Activated gamma-delta T cell (primary cell): Measurements from ENCODE around the gene METAP1D.
A peak's percentile ranks its signal among the peaks of the same experiment; 100 is the strongest.

Experiments used
- DNase-seq: peaks from one replicate; lab custom pipeline; 2025; lab: John Stamatoyannopoulos, UW

The METAP1D gene

DNA sequence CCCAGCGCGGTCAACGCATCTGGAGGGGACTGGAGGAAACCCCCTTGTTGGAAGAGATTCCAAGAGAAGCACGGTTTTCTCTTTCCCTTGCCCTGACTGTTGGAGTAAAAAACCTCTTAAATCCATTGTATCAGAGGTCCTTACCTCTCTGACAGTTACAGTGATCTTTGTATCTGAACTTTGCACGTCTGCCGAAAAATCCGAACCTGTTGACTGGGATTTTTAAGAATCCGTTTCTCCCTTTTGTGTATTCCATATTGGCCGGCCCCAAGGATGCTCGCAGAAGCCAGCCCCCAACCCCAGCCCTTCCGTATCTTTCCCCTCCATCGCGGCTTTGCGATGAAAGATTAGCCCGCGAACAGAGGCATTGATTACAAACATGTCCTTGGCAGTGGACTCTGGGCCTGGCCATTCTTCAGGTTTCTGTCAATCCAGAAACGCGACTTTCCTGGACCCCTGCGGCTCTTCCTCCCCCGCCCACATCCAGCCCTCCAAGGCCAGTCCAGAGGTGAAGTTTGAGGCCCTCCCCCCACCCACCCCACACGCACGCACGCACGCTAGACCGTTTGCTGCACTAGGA lies 81.0 kb downstream of the METAP1D start:
- no peak for DNase-seq

GRCh38 chr2:172081221-172082022 lies 81.7 kb downstream of the METAP1D start:
- DNase-seq = no peak

DNA sequence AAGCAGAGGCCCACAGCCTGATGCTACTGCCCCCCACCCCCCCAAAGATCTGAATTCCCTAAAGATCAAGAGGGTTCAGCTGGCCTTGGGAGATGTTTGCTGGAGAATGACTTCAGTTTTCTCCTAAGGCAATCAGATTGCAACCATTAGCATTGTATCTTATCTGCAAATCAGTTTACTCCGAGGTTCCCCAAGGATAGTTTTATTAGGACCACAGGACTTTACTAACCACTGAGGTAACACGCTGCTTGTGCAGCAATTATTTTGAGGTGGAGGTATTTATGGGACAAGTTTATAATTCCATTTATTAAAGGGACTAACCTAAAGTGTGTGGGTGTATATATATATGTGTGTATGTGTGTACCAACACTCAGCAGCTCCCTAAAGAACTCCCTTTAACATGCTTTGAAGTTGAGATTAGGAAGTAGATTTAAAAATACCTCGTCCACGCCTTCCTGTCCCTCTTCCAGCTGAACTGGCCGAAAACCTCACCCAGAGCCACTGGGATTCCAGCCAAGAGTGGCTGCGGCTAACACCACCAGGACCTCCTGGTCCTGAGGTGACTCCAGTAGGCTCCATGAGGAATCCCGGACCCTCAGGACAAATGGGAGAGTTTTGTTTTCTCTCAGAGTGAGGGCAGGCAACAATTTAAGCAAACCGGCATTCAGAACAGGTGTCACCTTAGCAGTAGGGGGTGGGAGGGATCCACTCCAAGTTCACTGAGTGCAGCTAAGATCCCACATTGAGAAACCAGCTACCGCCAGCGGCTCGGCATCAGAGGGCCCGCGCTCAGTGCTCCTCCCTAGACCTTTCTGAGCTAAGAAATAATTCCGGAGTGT lies 82.6 kb downstream of the METAP1D start:
- DNase-seq = no peak

DNA sequence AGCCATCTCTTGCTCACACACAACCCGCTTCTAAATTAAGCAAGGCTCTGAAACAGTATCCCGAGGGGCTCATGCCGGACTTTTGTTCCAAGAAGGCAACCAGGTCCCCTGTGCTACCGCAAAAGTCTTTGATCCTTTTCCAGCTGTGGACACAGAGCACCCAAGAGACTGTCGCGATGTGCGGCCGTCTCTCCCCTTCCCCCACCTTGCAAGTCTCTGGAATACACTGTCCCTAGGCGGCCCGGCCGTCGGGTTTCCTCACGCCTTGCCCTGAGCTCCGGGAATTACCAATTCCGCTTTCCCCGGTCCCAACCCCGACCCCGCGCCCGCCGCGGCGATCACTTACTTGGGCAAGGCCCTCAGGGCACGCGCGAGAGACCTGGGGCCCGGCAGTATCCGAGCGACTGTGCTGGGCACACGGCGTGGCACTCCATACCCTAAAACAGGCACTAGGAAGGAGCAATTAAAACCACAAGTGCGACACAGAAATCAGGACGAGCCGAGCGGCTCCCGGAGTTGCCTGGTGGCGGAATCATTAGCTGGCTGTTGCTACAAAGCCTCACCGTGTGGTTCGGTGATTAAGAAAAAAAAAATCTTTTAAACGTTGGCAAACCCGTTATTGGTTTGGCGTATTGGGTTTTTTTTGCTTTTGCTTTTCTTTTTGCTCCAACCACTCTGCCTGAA lies 83.3 kb downstream of the METAP1D start:
- no peak for DNase-seq

- no peak for DNase-seq
Measured at GRCh38 chr2:172083628-172084394, 84.1 kb downstream of the METAP1D start.

- DNase-seq = no peak
Measured at GRCh38 chr2:172084395-172084644, 84.6 kb downstream of the METAP1D start.

GRCh38 chr2:172084645-172085459 lies 85.1 kb downstream of the METAP1D start:
- DNase-seq = peak; percentile 27

DNA sequence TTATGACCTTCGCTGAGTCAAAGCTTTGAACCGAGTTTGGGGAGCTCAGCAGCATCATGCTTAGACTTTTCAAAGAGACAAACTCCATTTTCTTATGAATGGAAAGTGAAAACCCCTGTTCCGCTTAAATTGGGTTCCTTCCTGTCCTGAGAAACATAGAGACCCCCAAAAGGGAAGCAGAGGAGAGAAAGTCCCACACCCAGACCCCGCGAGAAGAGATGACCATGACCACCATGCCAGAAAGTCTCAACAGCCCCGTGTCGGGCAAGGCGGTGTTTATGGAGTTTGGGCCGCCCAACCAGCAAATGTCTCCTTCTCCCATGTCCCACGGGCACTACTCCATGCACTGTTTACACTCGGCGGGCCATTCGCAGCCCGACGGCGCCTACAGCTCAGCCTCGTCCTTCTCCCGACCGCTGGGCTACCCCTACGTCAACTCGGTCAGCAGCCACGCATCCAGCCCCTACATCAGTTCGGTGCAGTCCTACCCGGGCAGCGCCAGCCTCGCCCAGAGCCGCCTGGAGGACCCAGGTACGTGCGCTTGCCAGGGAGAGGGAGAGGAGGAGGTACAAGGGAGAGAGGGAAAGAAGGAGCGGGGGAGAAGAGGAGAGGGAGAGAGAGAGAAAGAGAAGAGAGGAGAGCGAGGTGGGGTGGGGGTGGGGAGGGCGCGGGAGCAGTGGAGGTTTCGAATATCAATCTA lies 85.9 kb downstream of the METAP1D start, which contains the start of gene DLX1:
Gene DLX1 (plus strand): TSS at position 48 of the 700 bp plus-strand sequence. CDS start 171 bp downstream, at position 219.
- no peak for DNase-seq

DNA sequence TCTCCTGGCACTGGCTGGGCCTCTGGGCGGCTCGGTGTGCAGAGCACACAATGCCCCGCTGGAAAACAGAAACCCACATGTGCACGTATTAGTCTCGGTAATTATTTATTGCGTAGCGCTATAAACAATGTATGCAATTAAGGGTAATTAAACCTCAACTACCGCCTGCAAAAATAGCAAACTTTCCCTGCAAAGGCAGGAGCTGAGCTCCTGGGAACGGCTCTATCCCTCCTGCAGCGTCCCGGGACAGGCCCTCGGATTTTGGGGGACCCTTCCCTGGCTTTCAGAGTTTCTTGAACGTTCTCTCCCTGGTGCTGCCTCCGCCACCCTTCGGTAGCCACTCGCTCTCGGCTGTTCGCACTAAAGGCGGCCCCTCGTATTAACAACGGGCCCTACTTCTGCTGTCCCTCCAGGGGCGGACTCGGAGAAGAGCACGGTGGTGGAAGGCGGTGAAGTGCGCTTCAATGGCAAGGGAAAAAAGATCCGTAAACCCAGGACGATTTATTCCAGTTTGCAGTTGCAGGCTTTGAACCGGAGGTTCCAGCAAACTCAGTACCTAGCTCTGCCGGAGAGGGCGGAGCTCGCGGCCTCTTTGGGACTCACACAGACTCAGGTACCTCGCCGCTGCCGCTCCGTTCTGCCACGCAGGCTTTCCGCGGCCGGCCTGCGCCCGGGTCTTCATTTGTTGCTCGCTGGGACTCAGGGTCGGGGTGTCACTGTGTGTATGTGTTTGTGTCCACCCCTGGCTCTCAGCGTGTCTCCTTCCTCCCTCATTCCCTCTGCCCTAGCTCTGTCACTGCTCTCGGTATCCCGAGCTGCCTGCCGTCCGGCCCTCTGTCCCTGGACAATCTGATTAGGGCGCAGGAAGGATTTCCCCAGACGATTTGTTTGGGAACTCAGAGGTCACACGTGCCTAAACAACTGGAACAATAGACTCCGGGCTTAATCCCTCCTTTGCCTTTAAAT lies 86.8 kb downstream of the METAP1D start:
- DNase-seq = peak; percentile 22

DNA sequence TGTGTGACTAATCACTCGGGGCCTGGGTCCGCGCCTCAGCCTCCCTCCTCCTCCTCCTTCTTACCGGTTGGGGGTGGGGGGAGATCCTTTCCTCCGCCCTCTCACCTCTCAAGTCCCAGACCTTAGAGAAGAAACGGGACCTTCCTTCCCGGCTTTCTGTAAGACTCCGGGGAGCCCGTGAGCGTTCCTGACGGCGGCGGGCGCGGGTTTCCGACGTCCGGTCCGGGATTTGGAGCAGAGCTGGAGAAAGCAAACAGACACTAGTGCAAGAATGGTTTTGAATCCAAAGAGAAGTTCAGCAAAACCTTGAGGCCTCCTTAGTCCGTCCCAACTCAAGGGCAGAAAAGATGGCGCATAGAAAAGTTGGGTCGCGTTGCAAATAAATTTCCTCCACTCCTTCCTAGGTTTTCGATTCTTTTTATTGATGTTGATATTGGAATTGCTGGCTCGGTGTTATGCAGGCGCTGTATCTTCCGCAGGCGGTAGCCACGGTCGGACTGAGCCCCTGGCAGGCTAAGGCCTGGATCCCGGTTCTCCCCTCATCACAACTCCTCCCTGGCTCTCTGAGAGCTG lies 87.5 kb downstream of the METAP1D start:
- DNase-seq = no peak

DNA sequence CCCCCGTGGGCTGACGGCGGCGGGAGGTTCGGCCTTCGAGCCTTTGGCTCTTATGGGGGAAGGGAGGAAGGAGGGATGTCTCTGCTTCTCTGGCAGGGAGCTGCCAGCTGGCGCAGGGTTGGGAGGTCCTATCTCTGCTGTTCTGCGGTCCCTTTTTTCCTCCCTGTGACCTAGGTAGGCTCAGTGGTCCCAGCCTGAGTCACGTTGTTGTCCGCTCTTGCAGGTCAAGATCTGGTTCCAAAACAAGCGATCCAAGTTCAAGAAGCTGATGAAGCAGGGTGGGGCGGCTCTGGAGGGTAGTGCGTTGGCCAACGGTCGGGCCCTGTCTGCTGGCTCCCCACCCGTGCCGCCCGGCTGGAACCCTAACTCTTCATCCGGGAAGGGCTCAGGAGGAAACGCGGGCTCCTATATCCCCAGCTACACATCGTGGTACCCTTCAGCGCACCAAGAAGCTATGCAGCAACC lies 88.1 kb downstream of the METAP1D start:
- DNase-seq = no peak

DNA sequence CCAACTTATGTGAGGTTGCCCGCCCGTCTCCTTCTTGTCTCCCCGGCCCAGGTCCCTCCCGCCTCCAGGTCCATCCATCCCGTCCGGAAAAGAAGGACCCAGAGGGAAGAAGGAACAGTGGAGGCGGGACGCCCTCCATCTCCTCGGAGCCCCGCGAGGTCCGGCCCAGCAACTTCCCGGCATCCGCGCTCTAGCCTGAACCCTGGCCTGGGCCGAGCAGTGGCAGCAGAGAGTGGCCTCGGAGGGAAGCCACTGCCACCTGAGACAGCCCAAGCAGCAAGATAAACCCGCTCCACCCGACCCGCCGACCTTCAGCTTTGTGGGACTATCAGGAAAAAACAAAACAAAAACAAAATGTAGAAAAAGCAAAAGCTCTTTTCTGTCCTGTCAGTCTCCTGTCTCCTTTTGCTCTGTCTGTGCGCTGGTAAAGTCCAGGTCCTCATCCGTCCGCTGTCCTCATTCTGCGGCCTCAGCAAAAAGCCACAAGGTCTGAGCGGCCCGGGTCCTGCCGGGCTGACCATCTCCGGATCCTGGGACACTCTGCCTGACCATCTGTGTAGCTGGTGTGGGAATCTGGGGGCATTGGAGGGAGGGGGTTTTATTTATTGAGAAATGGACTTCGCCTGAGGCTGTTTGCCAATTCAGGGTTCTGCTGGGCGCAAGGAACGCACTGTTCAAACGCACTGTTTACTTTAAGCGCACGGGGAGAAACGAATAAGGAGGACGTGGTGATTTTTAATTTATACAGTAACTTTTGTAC lies 88.7 kb downstream of the METAP1D start:
- DNase-seq = no peak

DNA sequence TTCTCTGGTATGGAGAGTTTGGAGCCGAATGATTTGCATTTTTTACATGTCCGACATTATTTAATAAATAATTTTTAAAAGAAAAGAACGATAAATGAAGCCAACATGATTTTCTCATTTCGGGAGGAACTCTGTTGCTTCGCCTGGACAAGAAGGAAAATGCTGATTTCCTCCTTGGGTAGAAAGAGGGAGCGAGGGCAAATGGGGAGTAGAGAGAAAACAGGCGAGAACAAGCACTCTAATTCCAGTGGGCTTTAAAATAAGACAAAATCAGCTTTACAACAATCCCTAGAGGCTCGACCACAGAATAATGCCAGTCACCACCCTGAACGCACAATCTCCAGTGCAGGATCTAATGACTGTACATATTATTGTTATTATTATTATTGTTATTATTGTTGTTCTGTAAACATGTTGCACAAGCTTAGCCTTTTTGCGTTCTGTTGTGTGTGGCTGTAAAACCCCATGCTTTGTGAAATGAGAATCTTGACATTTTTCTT lies 89.3 kb downstream of the METAP1D start:
- no peak for DNase-seq

- no peak for DNase-seq
Measured at GRCh38 chr2:172089633-172090032, 89.9 kb downstream of the METAP1D start.

DNA sequence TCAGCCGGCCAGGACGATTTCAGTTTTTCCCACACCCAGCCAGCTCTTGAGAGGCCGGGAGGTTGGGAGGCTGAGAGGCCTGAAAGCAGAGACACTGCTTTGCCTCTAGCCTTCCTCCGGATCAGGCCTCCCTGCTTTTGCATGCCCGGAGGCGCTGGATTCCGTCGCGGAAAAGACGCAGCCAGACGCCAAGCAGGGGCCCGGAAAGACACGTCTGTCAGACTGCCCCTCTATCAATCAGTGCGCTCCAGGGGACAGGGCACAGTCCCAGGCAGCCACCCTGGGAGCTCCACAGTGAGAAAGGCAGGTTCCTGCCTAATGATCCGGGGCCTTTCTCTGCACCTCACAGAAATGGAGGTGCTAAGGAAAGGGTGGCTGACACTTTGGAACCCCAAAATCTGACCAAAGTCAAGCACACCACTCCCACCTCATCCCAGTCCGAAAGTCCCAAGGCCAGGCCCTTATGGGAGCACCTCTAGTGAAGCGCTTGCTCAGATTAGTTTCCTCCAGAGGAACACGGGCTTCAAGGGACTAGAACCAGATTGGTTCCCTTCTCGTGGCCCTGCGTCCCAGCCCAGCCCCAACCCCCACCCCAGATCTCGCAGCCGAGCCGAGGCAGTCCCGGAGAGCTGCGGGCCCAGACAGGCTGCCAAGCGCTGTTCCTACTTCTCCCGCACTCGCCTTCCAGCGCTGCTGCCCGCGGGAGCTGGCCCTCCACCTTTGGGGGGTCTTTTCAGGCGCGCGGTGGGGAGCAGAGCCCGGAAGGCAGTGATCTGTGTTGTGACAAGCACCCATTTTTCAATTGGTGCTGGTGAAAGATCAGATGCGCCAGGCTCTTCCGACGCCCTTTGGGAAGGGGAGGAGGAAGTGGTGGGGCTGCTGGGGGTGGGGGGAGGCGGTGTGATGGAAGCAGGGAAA lies 90.5 kb downstream of the METAP1D start:
- DNase-seq = no peak

GRCh38 chr2:172091000-172091641 lies 91.4 kb downstream of the METAP1D start:
- no peak for DNase-seq
